22Rv1 (cell line): ENCODE data around the gene SIGLEC9.

Experiments used
- H3K27ac ChIP-seq: fragments of 450-650 bp; 2 replicates; pipeline ENCODE4 v1.5.1; 2017
- CTCF ChIP-seq: fragments of 450-650 bp; IDR thresholded peaks from 2 replicates; pipeline ENCODE4 v1.5.1; 2017; ENCODE audit warnings: mild to moderate bottlenecking
- ZFX ChIP-seq: fragments of 450-650 bp; IDR thresholded peaks from 2 replicates; pipeline ENCODE4 v1.6.1; 2017; ENCODE audit warnings: antibody characterized with exemption, borderline replicate concordance

The SIGLEC9 gene

GRCh38 chr19:51116736-51117286, 7.9 kb upstream of the SIGLEC9 start:
- H3K27ac ChIP-seq, result no peak overlapping the region
- no peak for TF ChIP-seq ZFX
- TF ChIP-seq CTCF, result no peak

DNA sequence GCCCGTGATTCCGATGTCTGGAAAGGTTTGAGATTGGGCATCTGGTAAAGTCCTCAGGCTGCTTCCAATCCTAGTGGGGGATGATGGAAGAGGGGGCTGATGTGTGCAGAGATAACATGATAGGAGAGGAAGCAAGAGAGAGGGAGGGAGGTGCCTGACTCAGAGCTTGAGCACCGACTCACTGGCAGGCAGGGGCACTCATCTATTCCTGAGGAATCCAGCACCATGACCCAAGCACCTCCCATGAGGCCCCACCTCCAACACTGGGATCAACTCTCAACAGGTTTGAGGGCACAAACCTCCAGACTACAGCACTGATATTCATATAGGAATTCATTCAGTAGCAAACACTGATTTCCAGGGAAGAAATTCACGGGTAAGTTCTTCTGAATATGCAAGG, 5.6 kb upstream of the SIGLEC9 start:
- no peak overlapping the region for H3K27ac ChIP-seq
- TF ChIP-seq CTCF, result no peak
- TF ChIP-seq ZFX, result no peak

GRCh38 chr19:51119611-51120010, 5.1 kb upstream of the SIGLEC9 start:
- no peak overlapping the region for H3K27ac ChIP-seq
- TF ChIP-seq ZFX (no peak), CTCF (no peak)

DNA sequence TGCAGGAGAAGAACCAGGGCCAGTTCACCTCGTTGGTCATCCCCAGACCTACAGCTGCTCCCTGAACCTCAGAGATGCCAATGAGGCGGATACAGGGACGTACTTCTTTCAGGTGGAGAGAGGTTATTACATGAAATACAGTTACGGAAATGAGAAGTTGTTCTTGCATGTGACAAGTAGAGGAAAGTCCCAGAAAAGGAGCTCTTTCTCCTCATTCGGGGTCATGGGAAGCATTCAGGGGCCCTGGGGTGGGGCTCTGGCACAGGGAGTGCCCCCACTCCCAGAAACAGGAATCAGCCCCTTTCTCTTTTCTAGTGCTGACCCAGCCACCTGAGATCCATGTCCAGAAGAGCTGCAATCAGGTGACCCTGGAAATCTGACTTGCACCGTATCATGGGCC, 4.5 kb upstream of the SIGLEC9 start:
- no peak overlapping the region for H3K27ac ChIP-seq
- no peak for TF ChIP-seq CTCF
- no peak for TF ChIP-seq ZFX

DNA sequence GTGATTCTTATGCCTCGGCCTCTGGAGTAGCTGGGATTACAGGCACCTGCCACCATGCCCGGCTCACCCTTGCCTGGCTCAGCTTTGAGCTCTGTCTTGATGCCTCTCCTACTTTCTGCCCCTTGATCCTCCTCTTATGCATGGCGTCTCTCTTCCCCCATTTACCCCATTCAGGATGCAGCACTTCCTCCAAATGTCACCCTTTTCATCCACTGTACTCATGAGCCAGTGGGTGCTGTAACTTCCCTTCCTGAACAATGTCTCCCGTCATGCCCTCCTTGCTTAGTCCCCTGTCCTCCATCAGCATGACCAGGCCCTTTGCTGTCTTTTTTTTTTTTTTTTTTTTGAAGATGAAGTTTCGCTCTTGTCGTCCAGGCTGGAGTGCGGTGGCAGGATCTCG, 3.4 kb upstream of the SIGLEC9 start:
- no peak overlapping the region for H3K27ac ChIP-seq
- TF ChIP-seq ZFX (no peak), CTCF (no peak)

DNA sequence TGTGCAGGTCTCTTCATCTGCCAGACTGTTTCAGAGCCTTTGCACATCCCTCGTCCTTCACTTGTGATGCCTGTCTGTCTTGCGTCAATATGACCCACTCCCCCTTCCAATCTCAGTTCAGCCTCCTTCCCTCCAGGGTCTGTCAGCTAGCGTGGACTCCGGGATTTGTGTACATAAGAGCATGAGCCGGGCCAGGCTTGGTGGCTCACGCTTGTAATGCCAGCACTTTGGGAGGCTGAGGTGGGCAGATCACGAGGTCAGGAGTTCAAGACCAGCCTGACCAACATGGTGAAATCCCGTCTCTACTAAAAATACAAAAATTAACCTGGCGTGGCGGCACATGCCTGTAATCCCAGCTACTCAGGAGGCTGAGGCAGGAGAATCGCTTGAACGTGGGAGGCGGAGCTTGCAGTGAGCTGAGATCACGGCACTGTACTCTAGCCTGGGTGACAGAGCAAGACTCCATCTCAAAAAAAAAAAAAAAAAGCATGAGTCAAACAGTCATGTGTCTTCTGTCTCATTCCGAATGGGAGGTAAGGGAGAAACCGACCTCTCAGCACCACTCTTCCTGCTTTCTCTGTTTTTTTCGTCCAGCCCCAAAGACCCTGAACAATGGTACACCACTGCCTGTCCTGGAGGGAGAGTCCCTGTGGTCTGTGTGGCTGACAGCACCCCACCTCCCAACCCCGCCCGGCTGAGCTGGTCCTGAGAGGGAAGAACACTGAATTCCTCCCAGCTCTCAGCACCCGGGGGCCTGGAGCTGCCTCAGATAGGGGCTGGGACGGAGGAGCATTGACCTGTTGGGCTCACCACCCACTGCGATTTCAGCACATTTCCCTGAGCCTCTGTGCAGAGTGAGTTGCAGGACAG, 2.4 kb upstream of the SIGLEC9 start:
- no peak overlapping the region for H3K27ac ChIP-seq
- TF ChIP-seq ZFX (no peak), CTCF (no peak)

- no peak overlapping the region for H3K27ac ChIP-seq
- TF ChIP-seq ZFX (no peak), CTCF (no peak)
Observed at GRCh38 chr19:51123381-51123800, 1.3 kb upstream of the SIGLEC9 start.
